Hematopoietic multipotent progenitor cell (in vitro differentiated cells): ENCODE results near the gene RAB7B. TPM values are rescaled to one million over a fixed set of nuclear protein-coding genes. Genes with fewer than 3 reads are reported as not detected.
A peak's percentile ranks its signal among the peaks of the same experiment; 100 is the strongest.

Experiments used
- DNase-seq, 3 donors: peaks; one replicate each; pipeline ENCODE4 v3.0.0-alpha.2; 2011 to 2015; ENCODE audit warnings: low read depth in 2 of 3, low spot score in 2 of 3
- total RNA-seq: library from RNA; depleted of rRNA; stranded (reverse); fragments of >200 nt; gene quantifications from one replicate; pipeline ENCODE4 v1.2.3, GENCODE V29; 2012

RAB7B gene
- total RNA-seq, 1 donor, result 2.7 TPM

- no peak for DNase-seq
These were observed 51.4 kb downstream of the RAB7B start for GRCh38 chr1:205951746-205952145.

- DNase-seq, result no peak
These were observed 52.2 kb downstream of the RAB7B start for GRCh38 chr1:205950826-205951549.

- DNase-seq, result no peak
These were observed 52.9 kb downstream of the RAB7B start for GRCh38 chr1:205950280-205950679.

GRCh38 chr1:205949753-205950152, 53.4 kb downstream of the RAB7B start:
- DNase-seq, result no peak

GRCh38 chr1:205948886-205949285, 54.3 kb downstream of the RAB7B start:
- no peak for DNase-seq

- no peak for DNase-seq
These were observed 55.2 kb downstream of the RAB7B start for GRCh38 chr1:205948039-205948438.

GRCh38 chr1:205947024-205947423, 56.2 kb downstream of the RAB7B start:
- no peak for DNase-seq

GRCh38 chr1:205945069-205945468, 58.1 kb downstream of the RAB7B start:
- no peak for DNase-seq

- no peak for DNase-seq
These were observed 58.7 kb downstream of the RAB7B start for GRCh38 chr1:205944525-205944924.

- no peak for DNase-seq
These were observed 60.0 kb downstream of the RAB7B start, which contains the start of gene SLC26A9 for GRCh38 chr1:205943245-205943644. SLC26A9 (minus strand) TSS chr1:205943456; CDS start chr1:205935820, 7,636 bp downstream.

- no peak for DNase-seq
These were observed 60.5 kb downstream of the RAB7B start for GRCh38 chr1:205942631-205943159.

GRCh38 chr1:205940710-205941109, 62.5 kb downstream of the RAB7B start:
- no peak for DNase-seq

GRCh38 chr1:205939690-205940330, 63.4 kb downstream of the RAB7B start:
- peak in 2 of 3 donors; percentile 31 to 48 for DNase-seq

GRCh38 chr1:205938682-205939081, 64.5 kb downstream of the RAB7B start:
- no peak for DNase-seq

GRCh38 chr1:205936846-205937586, 66.2 kb downstream of the RAB7B start:
- DNase-seq, result no peak

GRCh38 chr1:205936311-205936710, 66.9 kb downstream of the RAB7B start:
- no peak for DNase-seq

- DNase-seq, result no peak
These were observed 67.3 kb downstream of the RAB7B start for GRCh38 chr1:205935869-205936268.

GRCh38 chr1:205934788-205935187, 68.4 kb downstream of the RAB7B start:
- DNase-seq, result no peak

- no peak for DNase-seq
These were observed 69.2 kb downstream of the RAB7B start for GRCh38 chr1:205933671-205934618.

- DNase-seq, result no peak
These were observed 70.4 kb downstream of the RAB7B start for GRCh38 chr1:205932776-205933175.
